Measurements from ENCODE around the gene HOXD8.

HOXD8 gene

DNA sequence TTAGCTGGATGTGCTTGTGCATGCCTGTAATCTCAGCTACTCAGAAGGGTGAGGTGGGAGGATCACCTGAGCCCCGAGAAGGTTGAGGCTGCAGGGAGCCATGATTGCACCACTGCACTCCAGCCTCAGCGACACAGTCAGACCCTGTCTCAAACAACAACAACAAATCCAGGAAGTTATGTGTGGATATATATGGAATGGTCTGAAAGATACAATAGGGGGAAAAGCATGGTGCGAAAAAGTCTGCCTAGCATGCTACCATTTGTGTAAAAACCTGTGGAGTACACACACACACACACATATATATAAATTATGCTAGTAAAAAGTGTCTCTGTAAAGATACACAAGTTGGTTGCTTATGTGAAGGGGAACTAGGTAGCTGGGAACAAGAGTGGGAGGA lies 52.0 kb downstream of the HOXD8 start:
- TF ChIP-seq, protein P1, sequence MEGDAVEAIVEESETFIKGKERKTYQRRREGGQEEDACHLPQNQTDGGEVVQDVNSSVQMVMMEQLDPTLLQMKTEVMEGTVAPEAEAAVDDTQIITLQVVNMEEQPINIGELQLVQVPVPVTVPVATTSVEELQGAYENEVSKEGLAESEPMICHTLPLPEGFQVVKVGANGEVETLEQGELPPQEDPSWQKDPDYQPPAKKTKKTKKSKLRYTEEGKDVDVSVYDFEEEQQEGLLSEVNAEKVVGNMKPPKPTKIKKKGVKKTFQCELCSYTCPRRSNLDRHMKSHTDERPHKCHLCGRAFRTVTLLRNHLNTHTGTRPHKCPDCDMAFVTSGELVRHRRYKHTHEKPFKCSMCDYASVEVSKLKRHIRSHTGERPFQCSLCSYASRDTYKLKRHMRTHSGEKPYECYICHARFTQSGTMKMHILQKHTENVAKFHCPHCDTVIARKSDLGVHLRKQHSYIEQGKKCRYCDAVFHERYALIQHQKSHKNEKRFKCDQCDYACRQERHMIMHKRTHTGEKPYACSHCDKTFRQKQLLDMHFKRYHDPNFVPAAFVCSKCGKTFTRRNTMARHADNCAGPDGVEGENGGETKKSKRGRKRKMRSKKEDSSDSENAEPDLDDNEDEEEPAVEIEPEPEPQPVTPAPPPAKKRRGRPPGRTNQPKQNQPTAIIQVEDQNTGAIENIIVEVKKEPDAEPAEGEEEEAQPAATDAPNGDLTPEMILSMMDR (IDR thresholded peaks at IDR 0.05; ENCODE audit: insufficient read depth, low read length, poor library complexity, severe bottlenecking): no peak
- no peak for TF ChIP-seq EZH2phosphoT487 (conservative IDR thresholded peaks at IDR 0.05; ENCODE audit: low read length)
- no peak overlapping the region for H3K4me2 ChIP-seq (ENCODE audit: low read depth, low read length, poor library complexity, severe bottlenecking)
- no peaks in the 10 kb centered on the region for H3K27me3 ChIP-seq (ENCODE audit: low read length)
- H3F3A ChIP-seq (ENCODE audit: insufficient read depth): no peaks in the 10 kb centered on the region
- no peak overlapping the region for H3K27ac ChIP-seq (ENCODE audit: low read depth, low read length)
- no peaks in the 10 kb centered on the region for H3K9me3 ChIP-seq (ENCODE audit: insufficient read depth, low read length)
- H3K9ac ChIP-seq (ENCODE audit: low read length): no peak overlapping the region
- no peaks in the 10 kb centered on the region for H3K79me2 ChIP-seq (ENCODE audit: insufficient read depth, low read length)
- no peaks in the 10 kb centered on the region for H3K36me3 ChIP-seq (ENCODE audit: low read length)
- no peak overlapping the region for H3K4me3 ChIP-seq (ENCODE audit: insufficient read depth, low read length, poor library complexity, severe bottlenecking)
- no peaks in the 10 kb centered on the region for H3K9me2 ChIP-seq (replicated peaks; ENCODE audit: insufficient read depth, low read length)
- H2AFZ ChIP-seq (ENCODE audit: low read depth, low read length, severe bottlenecking): no peak overlapping the region
- H4K20me1 ChIP-seq (ENCODE audit: low read depth, low read length): no peaks in the 10 kb centered on the region
